ENCODE data around the gene NAPB. TPM values are rescaled to one million over a fixed set of nuclear protein-coding genes. Genes with fewer than 3 reads are reported as not detected.

The NAPB gene
- total and polyA plus RNA-seq, 2 of the 8 experiments (the other 6 are each of a cell fraction or from before 2014, with no cell fraction given), result 6.2 to 12.3 TPM

- TF ChIP-seq CHD7 (IDR thresholded peaks at IDR 0.05; ENCODE audit: insufficient replicate concordance, low read length) (no peak), BCL11A (IDR thresholded peaks at IDR 0.05; ENCODE audit: low read depth in 2 of 2, low read length in 2 of 2) (no peak), SP1 (IDR thresholded peaks at IDR 0.05; ENCODE audit: low read depth, low read length) (no peak), ZNF274 (IDR thresholded peaks at IDR 0.05; ENCODE audit: borderline replicate concordance, extremely low read depth, low read length) (no peak), TBP (IDR thresholded peaks at IDR 0.05; ENCODE audit: low read depth, low read length) (no peak), HDAC2 (IDR thresholded peaks at IDR 0.05; ENCODE audit: borderline replicate concordance in 1 of 2, low read depth in 2 of 2, low read length in 2 of 2) (no peak), SUZ12 (IDR thresholded peaks at IDR 0.05; ENCODE audit: low read length) (no peak), EGR1 (IDR thresholded peaks at IDR 0.05; ENCODE audit: borderline replicate concordance, low read depth, low read length) (no peak)
These were observed 58.0 kb downstream of the NAPB start (continued) for GRCh38 chr20:23363257-23363649.
